ENCODE data around the gene SLC4A5.
"Not testable (repeated sequence)": the region's sequence is repeated elsewhere in the genome, so short reads cannot be mapped to it uniquely, and the experiment has no call there.

The SLC4A5 gene

GRCh38 chr2:74194799-74195198 is 148.4 kb downstream of the SLC4A5 start:
- no peak for DNase-seq

- no peak for DNase-seq
Measured at GRCh38 chr2:74191596-74192380, 151.4 kb downstream of the SLC4A5 start.

GRCh38 chr2:74188696-74189095 is 154.5 kb downstream of the SLC4A5 start:
- DNase-seq = no peak

- DNase-seq = no peak
Measured at GRCh38 chr2:74188018-74188601, 155.1 kb downstream of the SLC4A5 start.

GRCh38 chr2:74186706-74187105 is 156.5 kb downstream of the SLC4A5 start:
- not testable (repeated sequence) for DNase-seq

- DNase-seq = peak; percentile 92
Measured at GRCh38 chr2:74186038-74186437, 157.2 kb downstream of the SLC4A5 start.

- DNase-seq = no peak
Measured at GRCh38 chr2:74183878-74184277, 159.3 kb downstream of the SLC4A5 start.

- DNase-seq = peak; percentile 95 to 98
Measured at GRCh38 chr2:74181739-74182138, 161.5 kb downstream of the SLC4A5 start.

- DNase-seq = no peak
Measured at GRCh38 chr2:74179063-74179865, 164.0 kb downstream of the SLC4A5 start.

GRCh38 chr2:74178211-74179062 is 164.8 kb downstream of the SLC4A5 start, which contains the start of gene MOB1A:
Gene MOB1A, minus strand, starts transcription at chr2:74178879. Its CDS starts 205 bp downstream, at chr2:74178674.
- DNase-seq = peak; percentile 97 to 98

- no peak for DNase-seq
Measured at GRCh38 chr2:74177696-74178095, 165.5 kb downstream of the SLC4A5 start.

- DNase-seq = no peak
Measured at GRCh38 chr2:74174909-74175308, 168.3 kb downstream of the SLC4A5 start.

- DNase-seq = no peak
Measured at GRCh38 chr2:74168739-74169138, 174.5 kb downstream of the SLC4A5 start.

All from Kasumi-1 (cell line).